Stimulated activated CD8-positive, alpha-beta memory T cell treated with anti-CD3 and anti-CD28 coated beads, Interleukin-4, amount 100 ng/mL, for 4 hours (primary cell): ENCODE results near the gene SGK1.
"Not testable (repeated sequence)": the region's sequence is repeated elsewhere in the genome, so short reads cannot be mapped to it uniquely, and the experiment has no call there.

Source experiments
- DNase-seq, 2 donors: peaks; one replicate each; pipeline ENCODE4 v3.0.0-alpha.2; 2020; ENCODE audit warnings: low read depth in 2 of 2, low spot score in 1 of 2

Gene SGK1

GRCh38 chr6:134230940-134231339, 87.0 kb downstream of the SGK1 start:
- DNase-seq, result no peak

- DNase-seq, result no peak
Observed at GRCh38 chr6:134230087-134230700, 87.7 kb downstream of the SGK1 start.

GRCh38 chr6:134229520-134229919, 88.4 kb downstream of the SGK1 start:
- no peak for DNase-seq

- no peak for DNase-seq
Observed at GRCh38 chr6:134223796-134224420, 94.0 kb downstream of the SGK1 start.

- no peak for DNase-seq
Observed at GRCh38 chr6:134221250-134221649, 96.7 kb downstream of the SGK1 start.

- no peak for DNase-seq
Observed at GRCh38 chr6:134217798-134218140, 100.1 kb downstream of the SGK1 start.

GRCh38 chr6:134217105-134217797, 100.7 kb downstream of the SGK1 start:
- no peak for DNase-seq

- no peak for DNase-seq
Observed at GRCh38 chr6:134216301-134217010, 101.5 kb downstream of the SGK1 start.

- not testable (repeated sequence) for DNase-seq
Observed at GRCh38 chr6:134213410-134213809, 104.5 kb downstream of the SGK1 start.

- DNase-seq, result no peak
Observed at GRCh38 chr6:134211297-134211696, 106.6 kb downstream of the SGK1 start.

GRCh38 chr6:134207421-134207820, 110.5 kb downstream of the SGK1 start:
- DNase-seq, result no peak

GRCh38 chr6:134205366-134205765, 112.5 kb downstream of the SGK1 start:
- DNase-seq, result no peak

- not testable (repeated sequence) for DNase-seq
Observed at GRCh38 chr6:134204759-134205158, 113.2 kb downstream of the SGK1 start.

- DNase-seq, result no peak
Observed at GRCh38 chr6:134204031-134204430, 113.9 kb downstream of the SGK1 start.

- DNase-seq, result no peak
Observed at GRCh38 chr6:134201716-134202115, 116.2 kb downstream of the SGK1 start.

GRCh38 chr6:134199848-134200606, 117.9 kb downstream of the SGK1 start:
- no peak for DNase-seq

GRCh38 chr6:134198093-134198492, 119.8 kb downstream of the SGK1 start:
- DNase-seq, result no peak

- DNase-seq, result not testable (repeated sequence)
Observed at GRCh38 chr6:134197685-134198084, 120.2 kb downstream of the SGK1 start.

- DNase-seq, result no peak
Observed at GRCh38 chr6:134196568-134197193, 121.2 kb downstream of the SGK1 start.

- DNase-seq, result no peak
Observed at GRCh38 chr6:134195985-134196384, 121.9 kb downstream of the SGK1 start.
